H1 (cell line): ENCODE results near the gene MAPK8IP3. TPM values are rescaled to one million over a fixed set of nuclear protein-coding genes. Genes with fewer than 3 reads are reported as not detected.

Experiments
- CTCF ChIA-PET: fragments of 300-600 bp; sonication (Branson Sonifier 250); formaldehyde crosslinking; loops from one replicate; lab custom pipeline; 2021; ENCODE audit not compliant: partially characterized antibody; lab: Charles Lee
- POLR2A ChIA-PET: fragments of 300-600 bp; sonication (Branson Sonifier 250); formaldehyde crosslinking; loops from one replicate; lab custom pipeline; 2021; ENCODE audit warnings: inconsistent platforms; ENCODE audit not compliant: partially characterized antibody; lab: Charles Lee
- DNase-seq, 2 experiments: peaks; one replicate each; pipeline versions ENCODE4 v3.0.0 to v3.0.0-alpha.2; 2010 to 2022; ENCODE audit warnings: low spot score in 2 of 2, low read depth in 1 of 2, mixed read lengths in 1 of 2
- FAIRE-seq: peaks from 2 replicates; lab custom pipeline; 2011; peaks lifted over from hg19 to GRCh38; lab: Jason Lieb, UNC
- H2AFZ ChIP-seq: 2 replicates; pipeline ENCODE4 v1.8.1; 2012; ENCODE audit warnings: low read length, inconsistent platforms
- H2AK5ac ChIP-seq: 2 replicates; pipeline ENCODE4 v1.6.1; 2013; ENCODE audit warnings: low read depth, low read length
- H2BK120ac ChIP-seq: replicated peaks from 2 replicates; pipeline ENCODE3; 2013; ENCODE audit warnings: low read depth, low read length, inconsistent platforms
- H2BK12ac ChIP-seq: 2 replicates; pipeline ENCODE4 v1.6.1; 2013; ENCODE audit warnings: low read depth, low read length
- H2BK15ac ChIP-seq: 2 replicates; pipeline ENCODE4 v1.6.1; 2013; ENCODE audit warnings: low read length
- H2BK20ac ChIP-seq: 2 replicates; pipeline ENCODE4 v1.6.1; 2013; ENCODE audit warnings: low read length
- H2BK5ac ChIP-seq: 2 replicates; pipeline ENCODE4 v1.6.1; 2013; ENCODE audit warnings: low read depth, low read length
- H3K14ac ChIP-seq: 2 replicates; pipeline ENCODE4 v1.6.1; 2013; ENCODE audit warnings: inconsistent platforms; ENCODE audit not compliant: insufficient read length
- H3K18ac ChIP-seq: 2 replicates; pipeline ENCODE4 v1.6.1; 2013; ENCODE audit warnings: low read length; ENCODE audit errors: extremely low read depth
- H3K23ac ChIP-seq: 2 replicates; pipeline ENCODE4 v1.6.1; 2013; ENCODE audit warnings: inconsistent platforms; ENCODE audit not compliant: insufficient read length
- H3K23me2 ChIP-seq: 2 replicates; pipeline ENCODE4 v1.6.1; 2013; ENCODE audit warnings: low read depth, low read length
- H3K27ac ChIP-seq: 2 replicates; pipeline ENCODE4 v1.6.1; 2011; ENCODE audit warnings: low read depth, low read length, inconsistent platforms
- H3K27me3 ChIP-seq, 4 experiments: replicated peaks in 1 of 4; 1 replicate in 1 of 4; 2 replicates in 3 of 4; pipeline versions ENCODE4 v1.6.1 to v1.8.1; 2011 to 2013; ENCODE audit warnings: low read length in 3 of 4, mild to moderate bottlenecking in 3 of 4, inconsistent platforms in 2 of 4, mixed read lengths in 2 of 4, moderate library complexity in 1 of 4; ENCODE audit not compliant: control insufficient read depth in 3 of 4, insufficient read depth in 3 of 4; ENCODE audit errors: extremely low read depth in 1 of 4
- H3K36me3 ChIP-seq, 4 experiments: 2 replicates each; pipeline versions ENCODE4 v1.6.1 to v1.8.1; 2011 to 2013; ENCODE audit warnings: mild to moderate bottlenecking in 4 of 4, low read length in 3 of 4, moderate library complexity in 2 of 4, control low read depth in 1 of 4, inconsistent platforms in 1 of 4; ENCODE audit not compliant: insufficient read depth in 4 of 4, control insufficient read depth in 2 of 4
- H3K4ac ChIP-seq: replicated peaks from 2 replicates; pipeline ENCODE3; 2013; ENCODE audit warnings: low read length, low read depth, mixed read lengths, inconsistent platforms; ENCODE audit not compliant: insufficient read length
- H3K4me1 ChIP-seq, 4 experiments: replicated peaks in 1 of 4; 1 replicate in 1 of 4; 2 replicates in 3 of 4; pipeline versions ENCODE4 v1.6.1 to v1.8.1; 2011 to 2013; ENCODE audit warnings: low read length in 3 of 4, inconsistent platforms in 2 of 4, mixed read lengths in 1 of 4; ENCODE audit not compliant: insufficient read depth in 4 of 4, control insufficient read depth in 3 of 4
- H3K4me2 ChIP-seq, 2 experiments: 2 replicates each; pipeline versions ENCODE4 v1.6.1 to v1.8.1; 2011 to 2013; ENCODE audit warnings: low read depth in 2 of 2, low read length in 2 of 2, control low read depth in 1 of 2, inconsistent platforms in 1 of 2, mild to moderate bottlenecking in 1 of 2; ENCODE audit not compliant: insufficient read depth in 1 of 2
- H3K4me3 ChIP-seq, 4 experiments: fragments of 200-600, 300-600 bp in 1 of 4; sonication (generic), shearing (Covaris generic), sonication (Bioruptor Twin) in 1 of 4; 2 replicates each; pipeline versions ENCODE4 v1.5.1 to v1.8.1; 2011 to 2016; ENCODE audit warnings: low read length in 4 of 4, low read depth in 3 of 4, control low read depth in 2 of 4, inconsistent platforms in 2 of 4, mild to moderate bottlenecking in 2 of 4, mixed read lengths in 1 of 4, moderate library complexity in 1 of 4; ENCODE audit not compliant: insufficient read depth in 2 of 4; ENCODE audit errors: extremely low read depth in 1 of 4
- H3K56ac ChIP-seq: replicated peaks from 2 replicates; pipeline ENCODE3; 2013; ENCODE audit warnings: low read depth, mild to moderate bottlenecking, mixed read lengths, low read length, inconsistent platforms; ENCODE audit not compliant: insufficient read length
- H3K79me1 ChIP-seq: 2 replicates; pipeline ENCODE4 v1.6.1; 2013; ENCODE audit warnings: low read depth, low read length, control low read depth
- H3K79me2 ChIP-seq, 2 experiments: 2 replicates each; pipeline versions ENCODE4 v1.6.1 to v1.8.1; 2012 to 2013; ENCODE audit warnings: low read length in 2 of 2, mild to moderate bottlenecking in 2 of 2, inconsistent platforms in 1 of 2; ENCODE audit not compliant: insufficient read depth in 2 of 2, control insufficient read depth in 1 of 2
- H3K9ac ChIP-seq, 4 experiments: replicated peaks in 1 of 4; 1 replicate in 1 of 4; 2 replicates in 3 of 4; pipeline versions ENCODE4 v1.6.1 to v1.8.1; 2011 to 2013; ENCODE audit warnings: low read depth in 3 of 4, low read length in 3 of 4, control low read depth in 2 of 4, mild to moderate bottlenecking in 2 of 4, moderate library complexity in 2 of 4, inconsistent platforms in 1 of 4; ENCODE audit errors: extremely low read depth in 1 of 4
- H3K9me3 ChIP-seq, 2 experiments: 2 replicates each; pipeline versions ENCODE4 v1.6.1 to v1.8.1; 2012 to 2013; ENCODE audit warnings: mild to moderate bottlenecking in 2 of 2, moderate library complexity in 2 of 2, control low read depth in 1 of 2, inconsistent platforms in 1 of 2, low read depth in 1 of 2, low read length in 1 of 2, mixed read lengths in 1 of 2; ENCODE audit not compliant: insufficient read depth in 2 of 2
- H4K20me1 ChIP-seq, 2 experiments: replicated peaks in 1 of 2; 2 replicates each; pipeline versions ENCODE3 to v1.8.1; 2011 to 2013; ENCODE audit warnings: inconsistent platforms in 2 of 2, low read length in 2 of 2, mild to moderate bottlenecking in 1 of 2; ENCODE audit not compliant: insufficient read depth in 2 of 2, control insufficient read depth in 1 of 2
- H4K5ac ChIP-seq: 2 replicates; pipeline ENCODE4 v1.6.1; 2013; ENCODE audit warnings: low read length, low read depth, mixed read lengths, inconsistent platforms; ENCODE audit not compliant: insufficient read length
- H4K8ac ChIP-seq: 2 replicates; pipeline ENCODE4 v1.8.0; 2013; ENCODE audit warnings: mild to moderate bottlenecking, moderate library complexity, low read length, inconsistent platforms; ENCODE audit not compliant: insufficient read depth; ENCODE audit errors: extremely low read depth
- H4K91ac ChIP-seq: replicated peaks from 2 replicates; pipeline ENCODE3; 2013; ENCODE audit warnings: low read length, mixed read lengths, inconsistent platforms; ENCODE audit not compliant: insufficient read length
- ASH2L ChIP-seq: fragments of 200-600, 300-600 bp; sonication (generic); IDR thresholded peaks from one replicate; pipeline ENCODE4 v1.7.1; 2017; ENCODE audit warnings: low read length
- BACH1 ChIP-seq: IDR thresholded peaks from 2 replicates; pipeline ENCODE4 v1.6.1; 2012; ENCODE audit warnings: low read length, improper control_type of control experiment
- BCL11A ChIP-seq, 2 experiments: IDR thresholded peaks; one replicate each; pipeline ENCODE4 v1.6.1; 2011; ENCODE audit warnings: low read depth in 2 of 2, low read length in 2 of 2, mild to moderate bottlenecking in 2 of 2
- POLR2A ChIP-seq, 2 experiments: IDR thresholded peaks; 1 replicate in 1 of 2; 2 replicates in 1 of 2; pipeline ENCODE4 v1.6.1; 2011; ENCODE audit warnings: low read depth in 2 of 2, low read length in 2 of 2, mild to moderate bottlenecking in 2 of 2; ENCODE audit errors: control extremely low read depth in 1 of 2
- POLR2AphosphoS5 ChIP-seq: IDR thresholded peaks from 2 replicates; pipeline ENCODE4 v1.6.1; 2011; ENCODE audit warnings: low read depth, low read length
- RFX5 ChIP-seq: IDR thresholded peaks from 2 replicates; pipeline ENCODE4 v1.6.1; 2011; ENCODE audit warnings: low read depth, low read length, improper control_type of control experiment, borderline replicate concordance
- RXRA ChIP-seq: IDR thresholded peaks from 2 replicates; pipeline ENCODE4 v1.6.1; 2011; ENCODE audit warnings: low read depth, mild to moderate bottlenecking, low read length, moderate library complexity; ENCODE audit not compliant: insufficient read depth
- SIN3A ChIP-seq, 2 experiments: IDR thresholded peaks in 1 of 2; conservative IDR thresholded peaks in 1 of 2; 2 replicates each; pipeline ENCODE4 v1.6.1; 2011 to 2012; ENCODE audit warnings: low read length in 2 of 2, improper control_type of control experiment in 1 of 2, low read depth in 1 of 2, mild to moderate bottlenecking in 1 of 2
- SP2 ChIP-seq: IDR thresholded peaks from 2 replicates; pipeline ENCODE4 v1.6.1; 2012; ENCODE audit warnings: mild to moderate bottlenecking, low read length, inconsistent platforms
- TAF7 ChIP-seq: optimal IDR thresholded peaks from 2 replicates; pipeline ENCODE3; 2011; ENCODE audit warnings: low read depth, mild to moderate bottlenecking, inconsistent platforms, low read length, moderate library complexity, borderline replicate concordance
- TBP ChIP-seq: IDR thresholded peaks from 2 replicates; pipeline ENCODE4 v1.6.1; 2011; ENCODE audit warnings: low read depth, low read length, improper control_type of control experiment
- WGBS, 2 experiments: shearing (Covaris generic) in 1 of 2; methylation state at CpG; one replicate each; pipeline versions ENCODE4 v1.1.6 to v1.1.7; 2013 to 2015; ENCODE audit warnings: low lambda C conversion rate in 2 of 2, mixed read lengths in 2 of 2, inconsistent platforms in 1 of 2, low coverage in 1 of 2, missing lambda C conversion rate in 1 of 2; ENCODE audit not compliant: insufficient replicate concordance in 2 of 2, insufficient coverage in 1 of 2, insufficient read length in 1 of 2; ENCODE audit errors: extremely low coverage in 1 of 2, missing lambda C conversion rate in 1 of 2; 5-methylcytosine and 5-hydroxymethylcytosine counted together
- polyA plus RNA-seq, 7 experiments: library from polyadenylated mRNA; depleted of rRNA in 3 of 7; stranded (reverse) in 5 of 7; unstranded in 2 of 7; fragments of >200 nt in 5 of 7; fragments of 200-250 nt in 2 of 7; gene quantifications; 1 replicate in 5 of 7; 2 replicates in 1 of 7; 4 replicates in 1 of 7; pipeline versions ENCODE4 v1.2.1 to v1.2.3, GENCODE V29; 2011 to 2013; ENCODE audit warnings: missing spikeins in 2 of 7, mixed read lengths in 2 of 7
- total RNA-seq: library from RNA; stranded (reverse); fragmentation: NEBNext Ultra II Directional; extraction: Animal tissue kit (Norgen Biotek cat#: 25700); gene quantifications from 2 replicates; pipeline ENCODE4 v1.2.1, GENCODE V29; 2021

The MAPK8IP3 gene
- total and polyA plus RNA-seq, 2 of the 8 experiments (the other 6 are each of a cell fraction or from before 2014, with no cell fraction given), result 16.9 to 43.4 TPM

DNA sequence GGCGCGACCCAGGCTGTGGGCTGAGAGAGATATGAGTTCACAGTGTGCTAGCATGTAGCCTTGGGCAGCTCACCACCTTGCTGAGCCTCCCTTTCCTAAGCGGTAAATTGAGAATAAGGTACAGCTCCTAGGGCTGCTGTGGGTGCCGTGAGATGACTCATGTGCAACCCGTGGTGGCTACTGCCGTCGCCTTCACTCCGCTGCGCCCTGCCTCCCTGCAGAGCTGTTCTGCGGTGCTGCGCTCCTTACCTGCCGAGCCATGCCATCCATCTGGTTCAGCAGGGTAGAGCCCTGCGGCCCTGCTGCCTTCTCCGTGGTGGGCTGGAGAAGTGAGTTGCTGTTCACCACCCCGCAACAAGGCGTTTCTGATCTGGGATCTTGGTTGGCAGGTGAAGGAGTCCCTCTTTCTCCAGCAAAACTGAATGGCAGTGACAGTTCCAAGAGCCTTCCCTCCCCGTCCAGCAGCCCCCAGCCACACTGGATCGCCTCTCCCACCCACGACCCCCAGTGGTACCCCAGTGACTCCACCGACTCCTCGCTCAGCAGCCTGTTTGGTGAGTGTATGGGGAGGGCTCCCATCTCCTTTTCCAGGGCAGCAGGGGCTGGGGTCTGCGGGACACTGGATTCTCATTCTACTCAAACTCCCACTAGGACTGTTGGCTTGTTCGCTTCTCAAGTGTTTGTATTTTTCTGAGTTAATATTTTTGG is 37.2 kb upstream of the MAPK8IP3 start:
- Histone ChIP-seq H3K4me3 (no peak overlapping the region), H3K9me3 (no peaks in the 10 kb centered on the region), H3K4ac (no peak overlapping the region), H2BK20ac (no peak overlapping the region), H3K23ac (no peak overlapping the region), H4K91ac (no peak overlapping the region), H3K36me3 (peaks cover 24 to 75% (median 63%) of the 10 kb centered on the region in 4 experiments), H2AFZ (no peak overlapping the region), H3K18ac (no peak overlapping the region), H3K56ac (no peak overlapping the region), H2BK15ac (no peak overlapping the region), H2BK5ac (no peak overlapping the region), H3K79me2 (no peaks in the 10 kb centered on the region), H2AK5ac (no peak overlapping the region), H3K27ac (no peak overlapping the region), H3K27me3 (no peaks in the 10 kb centered on the region; a peak in 1 of 7 replicates), H3K9ac (no peak overlapping the region), H4K5ac (no peak overlapping the region), H3K79me1 (no peaks in the 10 kb centered on the region; the same call in 1 of the 2 replicates), H3K23me2 (no peaks in the 10 kb centered on the region), H2BK12ac (no peak overlapping the region), H3K4me1 (no peaks in the 10 kb centered on the region), H3K4me2 (no peak overlapping the region), H4K8ac (no peak overlapping the region; the same call in 1 of the 2 replicates), H3K14ac (no peak overlapping the region), H2BK120ac (no peak overlapping the region), H4K20me1 (peaks cover 5 to 6% of the 10 kb centered on the region in 2 experiments)
- WGBS, 2 experiments, result 89% methylated on average over 23 of the region's 23 CpGs; no CpG with 5 or more reads in 1 of the 2 experiments
- DNase-seq, result no peak
- CTCF ChIA-PET, result interaction anchor here (1.9 kb wide), 1 partner anchor 55 kb away, joined by 7 read pairs; no protein-coding TSS in a partner anchor
- no peak for FAIRE-seq
- POLR2A ChIA-PET, result interaction anchor here (1.4 to 1.6 kb wide), 2 partner anchors 12 kb away, joined by 4 read pairs; no protein-coding TSS in a partner anchor
- no peak for TF ChIP-seq RXRA
- no peak for TF ChIP-seq SP2
- TF ChIP-seq TBP, result no peak
- no peak for TF ChIP-seq POLR2A (IDR thresholded peaks at IDR 0.05; ENCODE audit: control extremely low read depth in 1 of 2, low read depth in 2 of 2, low read length in 2 of 2)
- no peak for TF ChIP-seq BCL11A (IDR thresholded peaks at IDR 0.05; ENCODE audit: low read depth in 2 of 2, low read length in 2 of 2)
- TF ChIP-seq ASH2L, result no peak
- TF ChIP-seq POLR2AphosphoS5, result no peak
- no peak for TF ChIP-seq SIN3A (conservative IDR thresholded peaks at IDR 0.05 in 1 of 2, IDR thresholded peaks at IDR 0.05 in 1 of 2; ENCODE audit: low read depth in 1 of 2, low read length in 2 of 2)
- no peak for TF ChIP-seq TAF7
- TF ChIP-seq BACH1, result no peak
- TF ChIP-seq RFX5, result no peak
